PFSK-1 (cell line): ENCODE measurements around the gene DGUOK.

Source experiments
- REST ChIP-seq, 2 experiments: IDR thresholded peaks; 2 replicates each; pipeline versions ENCODE4 v1.6.1 to v1.8.0; 2011 to 2012; ENCODE audit warnings: low read depth in 2 of 2, low read length in 2 of 2, control low read depth in 1 of 2, inconsistent platforms in 1 of 2, mild to moderate bottlenecking in 1 of 2, moderate library complexity in 1 of 2; ENCODE audit not compliant: insufficient read depth in 1 of 2
- SIN3A ChIP-seq: IDR thresholded peaks from 2 replicates; pipeline ENCODE4 v1.6.1; 2012; ENCODE audit warnings: mild to moderate bottlenecking, low read length, moderate library complexity, borderline replicate concordance; ENCODE audit not compliant: insufficient read depth
- TAF1 ChIP-seq: IDR thresholded peaks from 2 replicates; pipeline ENCODE4 v1.6.1; 2012; ENCODE audit warnings: low read length, control low read depth, borderline replicate concordance; ENCODE audit not compliant: insufficient read depth

- TF ChIP-seq TAF1 (no peak), REST (IDR thresholded peaks at IDR 0.05; ENCODE audit: insufficient read depth in 1 of 2, low read depth in 2 of 2, low read length in 2 of 2) (no peak), SIN3A (no peak)
These were observed 45.0 kb downstream of the DGUOK start for GRCh38 chr2:73971722-73972121.
